Left ventricle myocardium inferior (tissue), 1 donor: ENCODE measurements around the gene TAS2R60. TPM values are rescaled to one million over a fixed set of nuclear protein-coding genes. Genes with fewer than 3 reads are reported as not detected.
"Not testable (repeated sequence)": the region's sequence is repeated elsewhere in the genome, so short reads cannot be mapped to it uniquely, and the experiment has no call there.

Experiments
- DNase-seq: peaks from one replicate; pipeline ENCODE4 v3.0.0-alpha.2; 2020
- H3K27ac ChIP-seq: fragments of 200-600 bp; replicated peaks from 2 replicates; pipeline ENCODE4 v1.8.0; 2021
- H3K27me3 ChIP-seq: fragments of 200-600 bp; 2 replicates; pipeline ENCODE4 v1.8.0; 2021; ENCODE audit warnings: low read depth
- H3K36me3 ChIP-seq: fragments of 200-600 bp; 2 replicates; pipeline ENCODE4 v1.8.0; 2021
- H3K4me1 ChIP-seq: fragments of 200-600 bp; 2 replicates; pipeline ENCODE4 v1.8.0; 2021
- H3K4me3 ChIP-seq: fragments of 200-600 bp; 2 replicates; pipeline ENCODE4 v1.8.0; 2021; ENCODE audit warnings: mild to moderate bottlenecking, moderate library complexity
- H3K9me3 ChIP-seq: fragments of 200-600 bp; replicated peaks from 2 replicates; pipeline ENCODE4 v1.8.0; 2021
- CTCF ChIP-seq: fragments of 200-600 bp; IDR thresholded peaks from 2 replicates; pipeline ENCODE4 v1.8.0; 2021; ENCODE audit warnings: antibody characterized with exemption, mild to moderate bottlenecking, borderline replicate concordance
- intact Hi-C: fragments of 100-400 bp; cut with micrococcal nuclease; formaldehyde crosslinking; loops from one replicate; pipeline ENCODE4 v1.11.0; 2022
- total RNA-seq: library from RNA; stranded (reverse); fragmentation: NEBNext Ultra II Directional; extraction: Animal tissue kit (Norgen Biotek cat#: 25700); gene quantifications from one replicate; pipeline ENCODE4 v1.2.1, GENCODE V29; 2021
- donor health status: DM: no; HTN: yes; CAD: no; lungs with severe emphysema.

TAS2R60 gene
- total RNA-seq, 1 donor from 2014 or later, result not detected

DNA sequence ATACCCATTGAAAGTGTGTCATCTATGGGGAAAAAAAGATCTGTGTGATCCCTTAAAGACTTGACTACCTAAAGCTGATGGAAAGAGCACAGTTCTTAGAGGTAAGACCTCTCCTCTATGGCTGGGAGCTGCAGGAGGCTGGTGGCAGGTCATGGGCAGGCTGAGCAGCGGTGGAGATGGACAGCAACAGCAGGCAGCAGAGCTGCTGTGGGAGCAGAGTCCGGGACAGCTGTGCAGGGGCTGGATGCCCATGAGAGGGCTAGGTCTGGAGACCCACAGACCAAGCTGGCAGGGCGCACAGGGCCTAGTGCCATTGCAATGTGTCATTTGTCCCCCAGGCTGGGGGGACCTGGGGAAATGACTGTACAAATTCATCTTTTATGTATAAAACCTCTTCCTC is 21.2 kb upstream of the TAS2R60 start:
- intact Hi-C loops, result no loop called here
- H3K27ac ChIP-seq, result no peak overlapping the region
- peaks cover 23% of the 10 kb centered on the region for H3K27me3 ChIP-seq
- H3K9me3 ChIP-seq, result no peaks in the 10 kb centered on the region
- H3K4me3 ChIP-seq, result no peak overlapping the region
- TF ChIP-seq CTCF, result no peak
- no peaks in the 10 kb centered on the region for H3K36me3 ChIP-seq
- no peak for DNase-seq
- H3K4me1 ChIP-seq, result no peaks in the 10 kb centered on the region

- DNase-seq, intact Hi-C loops, H3K4me1 ChIP-seq, H3K27ac ChIP-seq, H3K4me3 ChIP-seq, H3K36me3 ChIP-seq, H3K27me3 ChIP-seq, H3K9me3 ChIP-seq: not testable (repeated sequence)
These were observed 18.8 kb upstream of the TAS2R60 start for GRCh38 chr7:143424476-143424875.

- no peak for TF ChIP-seq CTCF
- H3K4me1 ChIP-seq, result no peaks in the 10 kb centered on the region
- intact Hi-C loops, result no loop called here
- no peaks in the 10 kb centered on the region for H3K9me3 ChIP-seq
- no peak overlapping the region for H3K4me3 ChIP-seq
- no peaks in the 10 kb centered on the region for H3K27me3 ChIP-seq
- DNase-seq, result no peak
- H3K27ac ChIP-seq, result no peak overlapping the region
- H3K36me3 ChIP-seq, result no peaks in the 10 kb centered on the region
These were observed 16.6 kb upstream of the TAS2R60 start for GRCh38 chr7:143426479-143427142.

GRCh38 chr7:143429770-143430698 is 13.2 kb upstream of the TAS2R60 start:
- no peak for TF ChIP-seq CTCF
- H3K27me3 ChIP-seq, result no peaks in the 10 kb centered on the region
- H3K36me3 ChIP-seq, result no peaks in the 10 kb centered on the region
- H3K27ac ChIP-seq, result no peak overlapping the region
- intact Hi-C loops, result no loop called here
- no peaks in the 10 kb centered on the region for H3K4me1 ChIP-seq
- no peaks in the 10 kb centered on the region for H3K9me3 ChIP-seq
- no peak for DNase-seq
- H3K4me3 ChIP-seq, result no peak overlapping the region

DNA sequence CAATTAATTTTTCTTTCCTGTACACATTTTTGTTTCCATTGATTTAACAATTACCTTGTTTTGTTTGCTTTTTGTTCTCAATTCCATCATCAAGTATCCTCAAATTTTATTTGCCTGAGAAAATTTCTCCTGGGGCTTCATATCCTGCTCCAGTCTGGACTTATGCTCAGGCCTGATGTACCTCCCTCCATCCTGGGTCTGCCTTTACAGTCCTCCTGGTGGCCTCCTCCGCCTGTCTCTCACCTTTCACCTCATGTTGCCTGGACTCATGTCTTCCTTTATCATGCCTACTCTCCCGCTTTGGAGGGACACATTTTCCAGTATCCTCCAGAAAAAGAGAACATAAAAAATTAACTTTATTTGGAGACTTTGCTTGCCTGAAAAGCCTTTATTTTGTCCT is 12.1 kb upstream of the TAS2R60 start:
- no peaks in the 10 kb centered on the region for H3K27me3 ChIP-seq
- no peak for TF ChIP-seq CTCF
- no peak for DNase-seq
- no peak overlapping the region for H3K27ac ChIP-seq
- H3K4me3 ChIP-seq, result no peak overlapping the region
- intact Hi-C loops, result no loop called here
- no peaks in the 10 kb centered on the region for H3K4me1 ChIP-seq
- no peaks in the 10 kb centered on the region for H3K36me3 ChIP-seq
- no peaks in the 10 kb centered on the region for H3K9me3 ChIP-seq

DNA sequence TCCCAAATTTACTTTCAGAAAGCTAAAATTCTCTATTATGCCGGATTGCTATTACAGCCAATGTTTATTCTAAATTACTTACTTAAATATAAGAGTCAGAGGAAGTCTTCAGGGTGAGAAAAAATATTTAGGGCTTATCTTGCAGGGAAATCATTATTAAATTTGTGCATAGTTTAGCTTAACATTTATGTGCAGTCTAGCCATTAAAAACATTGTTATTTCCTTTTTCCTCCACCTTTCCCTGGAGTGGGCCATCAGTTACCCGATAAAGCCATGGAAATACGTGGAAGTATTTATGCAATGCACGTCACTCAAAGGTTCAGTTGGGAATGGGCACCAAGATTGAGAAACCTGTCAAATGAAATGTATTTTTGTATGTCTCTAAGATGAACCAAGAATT is 9.5 kb upstream of the TAS2R60 start:
- H3K9me3 ChIP-seq, result no peaks in the 10 kb centered on the region
- no peaks in the 10 kb centered on the region for H3K36me3 ChIP-seq
- no peaks in the 10 kb centered on the region for H3K27me3 ChIP-seq
- no peak overlapping the region for H3K4me3 ChIP-seq
- H3K4me1 ChIP-seq, result no peaks in the 10 kb centered on the region
- no peak for TF ChIP-seq CTCF
- intact Hi-C loops, result no loop called here
- no peak overlapping the region for H3K27ac ChIP-seq
- DNase-seq, result no peak
